IPS-20b (cell line): Measurements from ENCODE around the gene CCSER2.
"Not testable (repeated sequence)": the region's sequence is repeated elsewhere in the genome, so short reads cannot be mapped to it uniquely, and the experiment has no call there.

Source experiments
- H3K27ac ChIP-seq: one replicate; pipeline ENCODE4 v1.5.1; 2013; ENCODE audit warnings: low read length
- H3K27me3 ChIP-seq: 2 replicates; pipeline ENCODE4 v1.6.1; 2013; ENCODE audit warnings: mild to moderate bottlenecking, low read length, inconsistent platforms; ENCODE audit not compliant: insufficient read depth
- H3K36me3 ChIP-seq: 2 replicates; pipeline ENCODE4 v1.6.1; 2013; ENCODE audit warnings: low read depth, mild to moderate bottlenecking, inconsistent platforms, low read length, moderate library complexity; ENCODE audit not compliant: insufficient read depth
- H3K4me1 ChIP-seq: 2 replicates; pipeline ENCODE4 v1.6.1; 2013; ENCODE audit warnings: mild to moderate bottlenecking, control low read depth, inconsistent platforms, low read length, moderate library complexity; ENCODE audit not compliant: insufficient read depth
- H3K4me3 ChIP-seq: 2 replicates; pipeline ENCODE4 v1.5.1; 2013; ENCODE audit warnings: mild to moderate bottlenecking, low read length, inconsistent platforms
- H3K9ac ChIP-seq: 2 replicates; pipeline ENCODE4 v1.6.1; 2013; ENCODE audit warnings: low read depth, mild to moderate bottlenecking, inconsistent platforms, low read length, moderate library complexity
- H3K9me3 ChIP-seq: 2 replicates; pipeline ENCODE4 v1.6.1; 2013; ENCODE audit warnings: mild to moderate bottlenecking, low read depth, low read length, inconsistent platforms; ENCODE audit not compliant: insufficient read depth

Gene CCSER2

GRCh38 chr10:84524435-84524834 lies 196.0 kb downstream of the CCSER2 start:
- Histone ChIP-seq H3K9ac (no peak overlapping the region), H3K4me1 (peaks cover 15% of the 10 kb centered on the region; the same call in 1 of the 2 replicates), H3K36me3 (no peaks in the 10 kb centered on the region), H3K27ac (no peak overlapping the region), H3K4me3 (no peak overlapping the region), H3K9me3 (peaks cover 12% of the 10 kb centered on the region), H3K27me3 (no peaks in the 10 kb centered on the region)

GRCh38 chr10:84525120-84525806 lies 196.9 kb downstream of the CCSER2 start:
- Histone ChIP-seq H3K4me1 (peaks cover 15% of the 10 kb centered on the region; the same call in 1 of the 2 replicates), H3K9me3 (peaks cover 12% of the 10 kb centered on the region), H3K4me3 (no peak overlapping the region), H3K27ac (no peak overlapping the region), H3K27me3 (no peaks in the 10 kb centered on the region), H3K9ac (no peak overlapping the region), H3K36me3 (no peaks in the 10 kb centered on the region)

- H3K27me3 ChIP-seq, H3K27ac ChIP-seq, H3K9ac ChIP-seq, H3K36me3 ChIP-seq, H3K4me3 ChIP-seq: not testable (repeated sequence)
- H3K9me3 ChIP-seq, result peaks cover 12% of the 10 kb centered on the region
- peaks cover 10% of the 10 kb centered on the region; the same call in 1 of the 2 replicates for H3K4me1 ChIP-seq
These were observed 197.4 kb downstream of the CCSER2 start for GRCh38 chr10:84525807-84526182.

- peaks cover 12% of the 10 kb centered on the region for H3K9me3 ChIP-seq
- not testable (repeated sequence) for H3K4me3 ChIP-seq, H3K27me3 ChIP-seq, H3K4me1 ChIP-seq, H3K36me3 ChIP-seq, H3K27ac ChIP-seq, H3K9ac ChIP-seq
These were observed 199.0 kb downstream of the CCSER2 start for GRCh38 chr10:84527386-84527785.

- not testable (repeated sequence) for H3K27ac ChIP-seq, H3K4me3 ChIP-seq, H3K4me1 ChIP-seq, H3K27me3 ChIP-seq, H3K36me3 ChIP-seq, H3K9ac ChIP-seq
- H3K9me3 ChIP-seq, result peaks cover 12% of the 10 kb centered on the region
These were observed 200.1 kb downstream of the CCSER2 start for GRCh38 chr10:84528526-84528925.

- Histone ChIP-seq H3K27me3 (no peaks in the 10 kb centered on the region), H3K9ac (no peak overlapping the region), H3K27ac (no peak overlapping the region), H3K4me1 (no peaks in the 10 kb centered on the region), H3K9me3 (peaks cover 6% of the 10 kb centered on the region), H3K4me3 (no peak overlapping the region), H3K36me3 (no peaks in the 10 kb centered on the region)
These were observed 202.4 kb downstream of the CCSER2 start for GRCh38 chr10:84530724-84531325.

- Histone ChIP-seq H3K9me3 (0 out of 2 replicates have a peak, but pooled peaks cover under 1% of the 10 kb centered on the region), H3K9ac (no peak overlapping the region), H3K27ac (no peak overlapping the region), H3K4me3 (no peak overlapping the region), H3K27me3 (no peaks in the 10 kb centered on the region), H3K4me1 (no peaks in the 10 kb centered on the region), H3K36me3 (no peaks in the 10 kb centered on the region)
These were observed 203.0 kb downstream of the CCSER2 start for GRCh38 chr10:84531396-84531795.

GRCh38 chr10:84534168-84534567 lies 205.8 kb downstream of the CCSER2 start:
- no peak overlapping the region for H3K27ac ChIP-seq
- H3K36me3 ChIP-seq, result no peaks in the 10 kb centered on the region
- H3K9me3 ChIP-seq, result no peaks in the 10 kb centered on the region
- H3K27me3 ChIP-seq, result no peaks in the 10 kb centered on the region
- no peak overlapping the region for H3K4me3 ChIP-seq
- no peaks in the 10 kb centered on the region for H3K4me1 ChIP-seq
- no peak overlapping the region for H3K9ac ChIP-seq

- no peaks in the 10 kb centered on the region for H3K4me1 ChIP-seq
- no peak overlapping the region for H3K4me3 ChIP-seq
- no peaks in the 10 kb centered on the region for H3K9me3 ChIP-seq
- no peaks in the 10 kb centered on the region for H3K36me3 ChIP-seq
- H3K9ac ChIP-seq, result no peak overlapping the region
- H3K27me3 ChIP-seq, result no peaks in the 10 kb centered on the region; the same call in 1 of the 2 replicates
- H3K27ac ChIP-seq, result no peak overlapping the region
These were observed 209.1 kb downstream of the CCSER2 start for GRCh38 chr10:84537447-84537931.

- H3K27me3 ChIP-seq, result no peaks in the 10 kb centered on the region; the same call in 1 of the 2 replicates
- H3K36me3 ChIP-seq, result no peaks in the 10 kb centered on the region
- H3K27ac ChIP-seq, result no peak overlapping the region
- H3K4me1 ChIP-seq, result peaks cover 3% of the 10 kb centered on the region; the same call in 1 of the 2 replicates
- H3K9ac ChIP-seq, result no peak overlapping the region
- no peaks in the 10 kb centered on the region for H3K9me3 ChIP-seq
- no peak overlapping the region for H3K4me3 ChIP-seq
These were observed 209.6 kb downstream of the CCSER2 start for GRCh38 chr10:84538036-84538435.

GRCh38 chr10:84539216-84539615 lies 210.8 kb downstream of the CCSER2 start:
- Histone ChIP-seq H3K4me1 (peaks cover 8% of the 10 kb centered on the region; the same call in 1 of the 2 replicates), H3K36me3 (no peaks in the 10 kb centered on the region)

GRCh38 chr10:84540022-84540616 lies 211.7 kb downstream of the CCSER2 start:
- no peaks in the 10 kb centered on the region; the same call in 1 of the 2 replicates for H3K27me3 ChIP-seq
- H3K9me3 ChIP-seq, result no peaks in the 10 kb centered on the region
- peaks cover 8% of the 10 kb centered on the region; the same call in 1 of the 2 replicates for H3K4me1 ChIP-seq
- H3K4me3 ChIP-seq, result no peak overlapping the region
- no peaks in the 10 kb centered on the region for H3K36me3 ChIP-seq
- no peak overlapping the region for H3K27ac ChIP-seq
- no peak overlapping the region for H3K9ac ChIP-seq

More at GRCh38 chr10:84539216-84539615, 210.8 kb downstream of the CCSER2 start:
- H3K9me3 ChIP-seq, result no peaks in the 10 kb centered on the region
- no peak overlapping the region for H3K4me3 ChIP-seq
- H3K27ac ChIP-seq, result no peak overlapping the region
- H3K9ac ChIP-seq, result no peak overlapping the region
- H3K27me3 ChIP-seq, result no peaks in the 10 kb centered on the region; the same call in 1 of the 2 replicates
